Measurements from ENCODE around the gene HNRNPAB.

- TF ChIP-seq CTCF (IDR thresholded peaks at IDR 0.05) (no peak), POLR2A (IDR thresholded peaks at IDR 0.05) (no peak), POLR2AphosphoS5 (IDR thresholded peaks at IDR 0.05) (no peak)
Measured at GRCh38 chr5:178252258-178252657, 47.9 kb downstream of the HNRNPAB start.
